SK-N-DZ (cell line): ENCODE data around the gene DDX27.
A peak's percentile ranks its signal among the peaks of the same experiment; 100 is the strongest.
"Not testable (repeated sequence)": the region's sequence is repeated elsewhere in the genome, so short reads cannot be mapped to it uniquely, and the experiment has no call there.

Source experiments
- DNase-seq: peaks from one replicate; pipeline ENCODE4 v3.0.0-alpha.2; 2015; ENCODE audit warnings: low spot score

Gene DDX27

GRCh38 chr20:49203011-49203410, 16.2 kb upstream of the DDX27 start:
- no peak for DNase-seq

GRCh38 chr20:49203746-49204145, 15.5 kb upstream of the DDX27 start:
- no peak for DNase-seq

- peak; percentile 60 for DNase-seq
Measured at GRCh38 chr20:49207076-49207475, 12.1 kb upstream of the DDX27 start.

- DNase-seq = no peak
Measured at GRCh38 chr20:49210101-49210756, 9.0 kb upstream of the DDX27 start.

- no peak for DNase-seq
Measured at GRCh38 chr20:49210757-49211110, 8.5 kb upstream of the DDX27 start.

DNA sequence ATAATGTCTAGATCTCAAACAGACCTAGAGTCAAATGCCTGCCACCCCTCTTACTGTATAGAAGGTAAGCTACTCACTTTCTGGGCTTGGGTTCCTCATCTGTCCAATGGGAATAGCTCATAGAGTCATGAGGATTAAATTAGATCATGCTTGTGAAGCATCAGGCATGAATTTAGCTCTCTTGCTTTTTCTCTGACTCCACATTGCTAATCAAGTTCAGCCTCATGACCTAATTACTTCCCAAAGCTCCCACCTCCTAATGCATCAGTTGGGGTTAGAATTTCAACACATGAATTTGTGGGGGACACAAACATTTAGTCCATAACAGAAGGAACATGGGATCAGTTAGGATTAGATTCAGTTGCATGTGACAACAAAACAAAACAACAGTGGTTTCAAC, 4.6 kb upstream of the DDX27 start:
- no peak for DNase-seq

- no peak for DNase-seq
Measured at GRCh38 chr20:49215232-49215631, 4.0 kb upstream of the DDX27 start.

DNA sequence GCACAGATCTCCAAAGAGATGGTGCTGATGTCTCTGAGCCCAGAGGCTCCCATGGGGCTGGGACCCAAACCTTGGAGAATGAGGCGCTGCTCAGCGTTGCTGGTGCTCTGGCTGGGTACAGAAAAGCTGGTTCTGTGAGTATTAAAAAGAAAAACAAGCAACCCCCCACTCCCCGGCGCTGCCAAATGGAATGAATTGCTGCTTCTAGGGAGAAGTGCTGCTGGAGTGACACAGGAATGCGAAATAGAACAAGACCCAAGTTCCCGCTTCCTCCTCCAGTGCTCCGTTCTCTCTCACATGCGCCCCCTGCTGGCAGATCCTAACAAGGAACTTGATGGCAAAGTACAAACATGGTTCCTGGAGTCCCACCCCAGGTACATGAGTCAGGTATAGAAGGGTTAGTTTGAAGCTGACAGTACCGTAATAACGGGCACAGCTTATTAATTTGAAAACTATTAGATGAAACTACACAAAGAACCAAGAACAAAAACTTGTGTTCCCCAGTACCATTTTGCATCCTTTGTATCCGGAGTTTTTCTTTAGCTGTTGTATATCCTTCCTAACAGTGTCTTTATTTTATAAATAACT, 2.1 kb upstream of the DDX27 start:
- peak; percentile 92 for DNase-seq

DNA sequence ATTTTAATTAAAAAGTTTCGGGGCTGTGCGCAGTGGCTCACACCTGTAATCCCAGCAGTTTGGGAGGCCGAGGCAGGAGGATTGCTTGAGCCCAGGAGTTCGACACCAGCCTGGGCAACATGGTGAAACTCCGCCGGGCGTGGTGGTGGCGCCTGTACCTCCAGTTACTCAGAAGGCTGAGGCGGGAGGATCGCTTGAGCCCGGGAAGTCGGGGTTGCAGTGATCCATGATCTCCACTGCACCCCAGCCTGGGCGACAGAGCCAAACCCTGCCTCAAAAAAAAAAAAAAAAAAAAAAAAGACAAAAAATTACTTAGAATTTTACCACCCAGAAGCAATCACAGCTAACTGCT, 501 bp upstream of the DDX27 start:
- not testable (repeated sequence) for DNase-seq

GRCh38 chr20:49219924-49220831, 962 bp downstream of the DDX27 start:
- no peak for DNase-seq

DNA sequence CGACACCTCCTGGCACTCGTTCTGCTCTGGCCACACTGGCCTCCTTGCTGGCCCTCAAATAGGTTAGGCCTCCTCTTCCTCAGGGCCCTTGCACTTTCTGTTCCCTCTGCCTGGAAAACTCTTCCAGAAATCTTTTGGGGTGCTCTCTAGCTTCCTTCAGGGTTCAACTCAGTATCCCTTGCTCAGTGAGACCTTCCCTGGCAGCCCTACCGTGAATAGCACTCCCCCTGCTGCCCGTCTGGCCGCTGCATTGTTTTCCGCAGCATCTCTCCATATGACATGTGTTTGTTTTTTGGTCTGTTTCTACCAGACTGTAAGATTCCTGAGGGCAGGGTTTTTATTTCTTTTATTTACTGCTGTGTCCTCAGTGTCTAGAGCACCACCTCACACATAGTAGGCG, 6.7 kb downstream of the DDX27 start:
- DNase-seq = no peak

GRCh38 chr20:49228676-49229075, 9.5 kb downstream of the DDX27 start:
- no peak for DNase-seq

GRCh38 chr20:49229381-49229780, 10.2 kb downstream of the DDX27 start:
- no peak for DNase-seq

GRCh38 chr20:49230021-49230420, 10.8 kb downstream of the DDX27 start:
- DNase-seq = no peak

DNA sequence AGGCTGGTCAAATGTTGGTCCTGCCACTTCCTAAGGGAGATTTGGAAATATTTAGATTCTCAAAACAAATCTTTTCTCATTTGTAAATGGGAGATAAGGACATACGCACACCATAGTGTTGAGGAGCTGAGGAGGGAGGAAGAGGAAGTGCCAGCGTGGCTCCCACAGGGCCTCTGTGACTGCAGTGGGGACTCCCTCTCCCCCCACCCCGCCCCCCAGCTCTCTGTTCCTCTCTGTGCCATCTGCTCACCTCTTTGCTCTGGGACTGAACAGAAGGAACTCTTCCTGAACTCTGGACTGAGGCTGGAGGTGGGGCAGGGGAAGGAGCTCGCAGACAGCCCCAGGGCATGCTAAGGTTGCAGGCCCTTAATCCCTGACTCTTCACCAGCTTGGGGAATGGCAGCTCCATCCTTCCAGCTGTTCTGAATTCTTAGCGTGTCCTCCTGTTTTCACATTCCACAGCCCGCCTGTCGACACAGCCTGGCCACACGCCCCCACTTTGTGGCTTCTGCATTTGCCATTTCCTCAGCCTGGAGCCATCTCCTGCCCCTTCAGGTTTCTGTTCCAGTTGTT, 11.4 kb downstream of the DDX27 start:
- no peak for DNase-seq

DNA sequence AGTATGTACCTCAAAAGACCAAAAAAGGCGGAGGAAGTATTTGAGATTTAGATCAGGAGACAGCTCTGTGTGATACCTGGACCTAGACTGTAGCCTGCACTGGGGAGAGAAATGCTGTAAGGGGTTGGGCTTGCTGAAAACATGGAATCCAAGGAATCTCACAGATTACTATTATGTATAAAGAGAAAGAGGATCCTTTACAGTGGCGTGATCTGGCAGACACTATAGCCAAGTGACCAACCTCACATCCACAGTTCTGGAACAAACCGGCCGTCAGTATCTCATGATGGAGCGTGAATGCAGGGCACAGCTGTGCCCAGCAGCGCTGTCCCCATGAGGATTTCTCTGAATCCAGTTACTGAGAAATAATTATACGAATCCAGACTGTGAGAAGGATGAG, 12.3 kb downstream of the DDX27 start:
- no peak for DNase-seq

GRCh38 chr20:49233226-49233625, 14.0 kb downstream of the DDX27 start:
- DNase-seq = no peak

- no peak for DNase-seq
Measured at GRCh38 chr20:49234831-49235230, 15.6 kb downstream of the DDX27 start.

DNA sequence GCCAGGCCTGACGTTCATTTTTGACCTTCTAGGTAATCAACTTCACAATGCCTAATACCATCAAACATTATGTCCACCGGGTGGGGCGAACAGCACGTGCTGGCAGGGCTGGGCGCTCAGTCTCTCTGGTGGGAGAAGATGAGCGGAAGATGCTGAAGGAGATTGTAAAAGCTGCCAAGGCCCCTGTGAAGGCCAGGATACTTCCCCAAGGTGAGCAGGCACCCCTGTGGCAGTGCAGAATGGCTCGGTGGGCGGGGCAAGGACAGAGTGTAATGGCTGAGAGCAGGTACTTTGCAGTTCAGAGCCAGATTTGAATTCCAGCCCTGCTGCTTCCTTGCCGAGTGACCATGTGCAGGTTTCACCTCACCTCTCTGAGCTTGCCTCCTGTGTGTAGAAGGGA, 17.1 kb downstream of the DDX27 start:
- DNase-seq = no peak

GRCh38 chr20:49237531-49237930, 18.3 kb downstream of the DDX27 start:
- DNase-seq = no peak

GRCh38 chr20:49245921-49246740, 26.9 kb downstream of the DDX27 start:
- peak; percentile 59 for DNase-seq
